Measurements from ENCODE around the gene PAPOLA. TPM values are rescaled to one million over a fixed set of nuclear protein-coding genes. Genes with fewer than 3 reads are reported as not detected.

PAPOLA gene
- total and polyA plus RNA-seq, 9 of the 15 experiments (the other 6 are each of a cell fraction or from before 2014, with no cell fraction given): 51.1 to 199 (median 95.8) TPM

DNA sequence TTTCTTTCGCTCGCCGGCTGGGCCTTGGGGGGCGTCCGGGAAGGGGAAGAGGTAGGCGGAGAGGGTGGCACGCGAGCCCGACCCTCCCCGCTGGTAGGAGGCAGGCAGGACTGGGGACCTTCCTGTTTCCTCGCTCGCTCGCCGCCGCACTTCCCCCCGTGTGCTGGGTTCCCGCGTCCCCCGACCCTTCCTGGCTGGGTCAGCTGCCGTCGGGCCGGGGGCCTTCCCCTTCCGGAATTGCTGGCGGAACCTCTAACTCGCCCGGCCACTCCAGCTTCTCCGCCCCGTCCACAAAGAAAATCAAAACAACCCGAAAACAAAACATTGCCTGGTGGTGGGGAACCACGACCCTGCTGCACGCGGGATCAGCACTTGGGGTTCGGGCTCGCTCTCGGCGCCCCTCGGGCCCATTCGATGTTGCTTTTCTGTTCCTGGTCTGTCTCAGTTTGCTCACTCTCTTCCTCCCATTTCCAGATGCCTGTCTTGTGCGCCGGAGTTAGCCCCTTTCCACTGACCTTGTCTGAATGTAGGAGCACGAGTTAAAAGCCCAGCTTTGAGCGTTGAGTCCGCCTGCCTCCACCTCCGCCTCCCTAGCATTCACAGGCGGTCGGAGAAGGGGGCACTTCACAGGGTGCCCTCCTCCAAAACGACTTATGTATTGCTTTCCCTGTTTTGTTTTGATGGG, 581 bp downstream of the PAPOLA start (continued):
- TF ChIP-seq ZNF311 (CRISPR knock-in tag; IDR thresholded peaks at IDR 0.05) (no peak), ZNF77 (CRISPR knock-in tag; IDR thresholded peaks at IDR 0.05) (no peak), STAT5A (IDR thresholded peaks at IDR 0.05; ENCODE audit: borderline replicate concordance, low read length) (no peak), MCM7 (IDR thresholded peaks at IDR 0.05) (no peak), ZBTB7A (IDR thresholded peaks at IDR 0.05; ENCODE audit: borderline replicate concordance, control insufficient read depth, low read depth, low read length) (0 out of 2 replicates have a peak, but pooled peaks have one; percentile 27), HMG20B (CRISPR knock-in tag; IDR thresholded peaks at IDR 0.05) (no peak), LCOR (CRISPR knock-in tag; IDR thresholded peaks at IDR 0.05) (0 out of 2 replicates have a peak, but pooled peaks have one; percentile 18), KDM2B (CRISPR knock-in tag; IDR thresholded peaks at IDR 0.05) (no peak), NCOA6 (IDR thresholded peaks at IDR 0.05) (0 out of 2 replicates have a peak, but pooled peaks have one; percentile 30), CAMTA2 (CRISPR knock-in tag; conservative IDR thresholded peaks at IDR 0.05) (no peak), FIP1L1 (IDR thresholded peaks at IDR 0.05; ENCODE audit: low read depth, low read length, poor library complexity, severe bottlenecking) (peak; percentile 4), ZNF408 (CRISPR knock-in tag; IDR thresholded peaks at IDR 0.05; ENCODE audit: low read depth) (no peak), GABPB1 (CRISPR knock-in tag; IDR thresholded peaks at IDR 0.05) (no peak; the same call in 1 of the 2 replicates), MAFF (IDR thresholded peaks at IDR 0.05; ENCODE audit: low read length) (no peak), CBFB (CRISPR knock-in tag; IDR thresholded peaks at IDR 0.05) (no peak), ASH1L (IDR thresholded peaks at IDR 0.05; ENCODE audit: borderline replicate concordance, low read depth, partially characterized antibody) (no peak), KDM1A (IDR thresholded peaks at IDR 0.05) (no peak), ZNF232 (CRISPR knock-in tag; IDR thresholded peaks at IDR 0.05) (no peak)
- TF ChIP-seq, protein P1, sequence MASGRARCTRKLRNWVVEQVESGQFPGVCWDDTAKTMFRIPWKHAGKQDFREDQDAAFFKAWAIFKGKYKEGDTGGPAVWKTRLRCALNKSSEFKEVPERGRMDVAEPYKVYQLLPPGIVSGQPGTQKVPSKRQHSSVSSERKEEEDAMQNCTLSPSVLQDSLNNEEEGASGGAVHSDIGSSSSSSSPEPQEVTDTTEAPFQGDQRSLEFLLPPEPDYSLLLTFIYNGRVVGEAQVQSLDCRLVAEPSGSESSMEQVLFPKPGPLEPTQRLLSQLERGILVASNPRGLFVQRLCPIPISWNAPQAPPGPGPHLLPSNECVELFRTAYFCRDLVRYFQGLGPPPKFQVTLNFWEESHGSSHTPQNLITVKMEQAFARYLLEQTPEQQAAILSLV (tag; IDR thresholded peaks at IDR 0.05): no peak
- TF ChIP-seq, protein P2, sequence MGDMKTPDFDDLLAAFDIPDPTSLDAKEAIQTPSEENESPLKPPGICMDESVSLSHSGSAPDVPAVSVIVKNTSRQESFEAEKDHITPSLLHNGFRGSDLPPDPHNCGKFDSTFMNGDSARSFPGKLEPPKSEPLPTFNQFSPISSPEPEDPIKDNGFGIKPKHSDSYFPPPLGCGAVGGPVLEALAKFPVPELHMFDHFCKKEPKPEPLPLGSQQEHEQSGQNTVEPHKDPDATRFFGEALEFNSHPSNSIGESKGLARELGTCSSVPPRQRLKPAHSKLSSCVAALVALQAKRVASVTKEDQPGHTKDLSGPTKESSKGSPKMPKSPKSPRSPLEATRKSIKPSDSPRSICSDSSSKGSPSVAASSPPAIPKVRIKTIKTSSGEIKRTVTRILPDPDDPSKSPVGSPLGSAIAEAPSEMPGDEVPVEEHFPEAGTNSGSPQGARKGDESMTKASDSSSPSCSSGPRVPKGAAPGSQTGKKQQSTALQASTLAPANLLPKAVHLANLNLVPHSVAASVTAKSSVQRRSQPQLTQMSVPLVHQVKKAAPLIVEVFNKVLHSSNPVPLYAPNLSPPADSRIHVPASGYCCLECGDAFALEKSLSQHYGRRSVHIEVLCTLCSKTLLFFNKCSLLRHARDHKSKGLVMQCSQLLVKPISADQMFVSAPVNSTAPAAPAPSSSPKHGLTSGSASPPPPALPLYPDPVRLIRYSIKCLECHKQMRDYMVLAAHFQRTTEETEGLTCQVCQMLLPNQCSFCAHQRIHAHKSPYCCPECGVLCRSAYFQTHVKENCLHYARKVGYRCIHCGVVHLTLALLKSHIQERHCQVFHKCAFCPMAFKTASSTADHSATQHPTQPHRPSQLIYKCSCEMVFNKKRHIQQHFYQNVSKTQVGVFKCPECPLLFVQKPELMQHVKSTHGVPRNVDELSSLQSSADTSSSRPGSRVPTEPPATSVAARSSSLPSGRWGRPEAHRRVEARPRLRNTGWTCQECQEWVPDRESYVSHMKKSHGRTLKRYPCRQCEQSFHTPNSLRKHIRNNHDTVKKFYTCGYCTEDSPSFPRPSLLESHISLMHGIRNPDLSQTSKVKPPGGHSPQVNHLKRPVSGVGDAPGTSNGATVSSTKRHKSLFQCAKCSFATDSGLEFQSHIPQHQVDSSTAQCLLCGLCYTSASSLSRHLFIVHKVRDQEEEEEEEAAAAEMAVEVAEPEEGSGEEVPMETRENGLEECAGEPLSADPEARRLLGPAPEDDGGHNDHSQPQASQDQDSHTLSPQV (IDR thresholded peaks at IDR 0.05): no peak
- TF ChIP-seq, protein P3, sequence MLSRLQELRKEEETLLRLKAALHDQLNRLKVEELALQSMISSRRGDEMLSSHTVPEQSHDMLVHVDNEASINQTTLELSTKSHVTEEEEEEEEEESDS (CRISPR knock-in tag; IDR thresholded peaks at IDR 0.05): no peak
- TF ChIP-seq, protein P4, sequence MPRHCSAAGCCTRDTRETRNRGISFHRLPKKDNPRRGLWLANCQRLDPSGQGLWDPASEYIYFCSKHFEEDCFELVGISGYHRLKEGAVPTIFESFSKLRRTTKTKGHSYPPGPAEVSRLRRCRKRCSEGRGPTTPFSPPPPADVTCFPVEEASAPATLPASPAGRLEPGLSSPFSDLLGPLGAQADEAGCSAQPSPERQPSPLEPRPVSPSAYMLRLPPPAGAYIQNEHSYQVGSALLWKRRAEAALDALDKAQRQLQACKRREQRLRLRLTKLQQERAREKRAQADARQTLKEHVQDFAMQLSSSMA (CRISPR knock-in tag; IDR thresholded peaks at IDR 0.05): no peak
- TF ChIP-seq, protein P5, sequence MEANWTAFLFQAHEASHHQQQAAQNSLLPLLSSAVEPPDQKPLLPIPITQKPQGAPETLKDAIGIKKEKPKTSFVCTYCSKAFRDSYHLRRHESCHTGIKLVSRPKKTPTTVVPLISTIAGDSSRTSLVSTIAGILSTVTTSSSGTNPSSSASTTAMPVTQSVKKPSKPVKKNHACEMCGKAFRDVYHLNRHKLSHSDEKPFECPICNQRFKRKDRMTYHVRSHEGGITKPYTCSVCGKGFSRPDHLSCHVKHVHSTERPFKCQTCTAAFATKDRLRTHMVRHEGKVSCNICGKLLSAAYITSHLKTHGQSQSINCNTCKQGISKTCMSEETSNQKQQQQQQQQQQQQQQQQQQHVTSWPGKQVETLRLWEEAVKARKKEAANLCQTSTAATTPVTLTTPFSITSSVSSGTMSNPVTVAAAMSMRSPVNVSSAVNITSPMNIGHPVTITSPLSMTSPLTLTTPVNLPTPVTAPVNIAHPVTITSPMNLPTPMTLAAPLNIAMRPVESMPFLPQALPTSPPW (CRISPR knock-in tag; IDR thresholded peaks at IDR 0.05): peak; percentile 38

Data from K562 (cell line).